NCI-H774 (cell line): Measurements from ENCODE around the gene RNF146.
"Not testable (repeated sequence)": the region's sequence is repeated elsewhere in the genome, so short reads cannot be mapped to it uniquely, and the experiment has no call there.

Source experiments
- DNase-seq: peaks from one replicate; lab custom pipeline; 2025; lab: John Stamatoyannopoulos, UW

RNF146 gene, protein sequence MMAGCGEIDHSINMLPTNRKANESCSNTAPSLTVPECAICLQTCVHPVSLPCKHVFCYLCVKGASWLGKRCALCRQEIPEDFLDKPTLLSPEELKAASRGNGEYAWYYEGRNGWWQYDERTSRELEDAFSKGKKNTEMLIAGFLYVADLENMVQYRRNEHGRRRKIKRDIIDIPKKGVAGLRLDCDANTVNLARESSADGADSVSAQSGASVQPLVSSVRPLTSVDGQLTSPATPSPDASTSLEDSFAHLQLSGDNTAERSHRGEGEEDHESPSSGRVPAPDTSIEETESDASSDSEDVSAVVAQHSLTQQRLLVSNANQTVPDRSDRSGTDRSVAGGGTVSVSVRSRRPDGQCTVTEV

DNA sequence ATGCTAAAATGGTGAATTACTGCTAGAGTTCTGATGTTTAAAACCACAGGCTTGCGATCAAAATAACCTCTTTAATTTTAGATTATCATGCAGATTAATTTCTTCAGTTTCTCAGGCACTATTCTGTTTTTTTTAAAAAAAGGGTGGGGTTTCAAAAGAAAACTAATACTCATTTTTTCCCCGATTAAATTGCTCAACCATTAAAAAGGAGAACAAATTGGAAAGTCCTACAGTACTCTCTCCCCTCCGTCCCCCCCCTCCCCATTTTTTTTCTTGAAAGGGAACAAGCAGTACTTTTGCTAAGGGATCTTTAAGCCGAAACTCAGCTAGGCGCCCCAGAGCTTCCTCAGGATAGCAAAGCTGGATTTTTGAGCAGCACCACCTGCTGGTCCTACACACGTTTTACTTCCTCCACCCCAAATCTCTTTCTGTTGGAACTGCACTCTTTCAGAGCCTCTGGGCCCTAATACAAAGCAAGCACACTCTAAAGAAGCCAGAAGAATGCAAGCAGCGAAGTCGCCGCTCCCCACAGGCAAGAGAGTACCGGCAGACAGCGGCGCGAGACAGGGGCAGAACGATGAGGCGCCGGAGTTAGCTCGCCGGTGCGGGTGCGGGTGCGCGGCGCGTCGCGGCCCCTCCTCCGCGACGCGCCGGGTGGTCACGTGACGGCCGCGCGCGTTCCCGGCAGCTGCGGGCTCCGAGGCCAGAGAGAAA lies at the start of gene RNF146:
Gene RNF146 (plus strand): TSS at position 687 of the 714 bp plus-strand sequence. CDS start 13,475 bp downstream, outside the sequence.
- peak; percentile 93 for DNase-seq

- no peak for DNase-seq
These were observed 46.8 kb upstream of the RNF146 start for GRCh38 chr6:127219869-127220268.

- no peak for DNase-seq
These were observed 45.5 kb upstream of the RNF146 start for GRCh38 chr6:127221201-127221600.

DNA sequence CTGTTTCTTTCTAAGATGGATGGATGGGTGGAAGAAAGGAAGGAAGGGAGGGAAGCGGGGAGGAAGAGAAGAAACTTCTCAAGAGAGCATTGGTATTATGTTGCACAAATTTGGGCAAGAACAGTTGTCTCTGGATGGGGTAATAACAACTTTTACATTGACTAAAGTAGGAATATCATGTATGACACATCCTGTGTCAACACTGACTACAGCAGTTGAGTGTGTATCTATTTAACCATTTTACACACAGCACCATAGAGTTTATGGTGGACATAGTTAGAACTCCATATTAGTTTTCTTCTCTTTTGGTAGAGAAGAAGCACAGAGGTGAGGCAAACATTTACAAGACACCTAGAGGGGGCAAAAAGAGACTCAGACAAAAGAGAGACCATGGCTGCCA lies 44.2 kb upstream of the RNF146 start:
- no peak for DNase-seq

- DNase-seq = no peak
These were observed 41.2 kb upstream of the RNF146 start for GRCh38 chr6:127225497-127225896.

GRCh38 chr6:127233819-127234218 lies 32.8 kb upstream of the RNF146 start:
- not testable (repeated sequence) for DNase-seq

DNA sequence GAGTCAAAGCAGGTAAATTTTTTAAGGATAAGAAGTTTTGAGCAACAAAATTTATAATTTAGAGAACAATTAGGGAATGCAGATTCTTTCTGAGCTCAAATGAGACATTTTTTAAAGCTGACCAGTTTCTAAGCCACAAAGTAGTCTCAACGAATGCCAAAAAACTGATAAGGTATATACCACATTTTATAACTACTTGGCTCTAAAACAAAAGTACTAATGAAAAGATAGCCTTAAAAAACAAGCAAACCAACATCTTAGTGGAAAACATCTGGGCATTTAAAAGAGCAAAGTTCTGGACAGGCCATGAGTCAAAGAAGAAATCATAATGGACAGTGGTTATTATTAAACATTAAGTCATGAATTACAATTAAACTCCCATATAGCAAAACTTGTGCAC lies 23.2 kb upstream of the RNF146 start:
- no peak for DNase-seq

- no peak for DNase-seq
These were observed 19.3 kb upstream of the RNF146 start for GRCh38 chr6:127247114-127248096.

DNA sequence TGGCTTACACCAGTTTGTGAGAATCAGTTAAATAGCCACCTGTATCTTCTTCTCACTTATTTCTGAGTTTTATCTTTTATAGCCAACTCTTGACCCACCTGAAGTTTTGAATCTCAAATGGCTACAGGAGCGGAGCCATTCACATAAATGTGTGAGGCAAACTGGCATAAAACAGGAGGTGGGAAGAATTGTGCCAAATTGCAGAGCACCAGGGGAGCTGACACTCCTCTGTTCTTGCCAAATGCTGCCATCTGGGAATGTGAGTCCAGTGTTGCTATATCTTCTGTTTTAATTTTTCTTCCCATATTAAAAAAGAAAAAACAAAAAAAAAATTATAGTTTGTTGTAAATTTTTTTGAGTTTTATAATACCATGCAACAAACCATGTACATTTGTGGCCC lies 17.0 kb upstream of the RNF146 start:
- no peak for DNase-seq

DNA sequence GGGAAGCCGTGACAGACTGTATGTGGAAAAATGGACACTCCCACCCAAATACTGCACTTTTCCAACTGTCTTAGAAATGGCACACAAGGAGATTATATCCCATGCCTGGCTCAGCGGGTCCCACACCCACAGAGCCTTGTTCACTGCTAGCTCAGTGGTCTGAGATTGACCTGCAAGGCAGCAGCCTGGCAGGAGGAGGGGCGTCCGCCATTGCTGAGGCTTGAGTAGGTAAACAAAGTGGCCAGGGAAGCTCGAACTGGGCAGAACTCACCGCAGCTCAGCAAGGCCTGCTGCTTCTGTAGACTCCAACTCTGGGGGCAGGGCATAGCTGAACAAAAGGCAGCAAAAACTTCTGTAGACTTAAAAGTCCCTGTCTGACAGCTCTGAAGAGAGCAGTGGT lies 11.4 kb upstream of the RNF146 start:
- DNase-seq = no peak

- no peak for DNase-seq
These were observed 3.8 kb upstream of the RNF146 start for GRCh38 chr6:127262896-127263295.

- no peak for DNase-seq
These were observed 3.2 kb upstream of the RNF146 start for GRCh38 chr6:127263481-127263880.

GRCh38 chr6:127266892-127267645 lies 405 bp downstream of the RNF146 start:
- DNase-seq = peak; percentile 79

GRCh38 chr6:127267646-127268625 lies 1.3 kb downstream of the RNF146 start:
- no peak for DNase-seq

GRCh38 chr6:127272576-127272975 lies 5.9 kb downstream of the RNF146 start:
- DNase-seq = no peak

DNA sequence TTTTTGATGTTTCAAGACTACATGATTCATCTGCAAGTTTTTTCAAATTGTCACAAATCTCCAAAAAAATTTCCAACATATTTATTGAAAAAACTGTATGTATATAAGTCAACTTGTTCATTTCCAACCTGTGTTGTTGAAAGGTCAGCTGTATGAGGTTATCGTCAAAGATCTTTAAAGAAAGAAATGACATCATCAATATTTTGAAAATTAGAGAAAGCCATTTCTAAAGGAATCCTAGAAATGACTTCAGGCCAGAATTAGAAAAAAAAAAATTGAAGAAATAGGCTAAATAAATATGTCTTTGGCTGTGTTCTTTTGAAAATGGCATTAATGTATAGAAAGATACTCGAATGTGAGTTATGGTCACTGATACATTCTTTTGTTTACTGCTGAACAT lies 6.8 kb downstream of the RNF146 start:
- DNase-seq = no peak

- no peak for DNase-seq
These were observed 9.7 kb downstream of the RNF146 start for GRCh38 chr6:127276331-127276730.

DNA sequence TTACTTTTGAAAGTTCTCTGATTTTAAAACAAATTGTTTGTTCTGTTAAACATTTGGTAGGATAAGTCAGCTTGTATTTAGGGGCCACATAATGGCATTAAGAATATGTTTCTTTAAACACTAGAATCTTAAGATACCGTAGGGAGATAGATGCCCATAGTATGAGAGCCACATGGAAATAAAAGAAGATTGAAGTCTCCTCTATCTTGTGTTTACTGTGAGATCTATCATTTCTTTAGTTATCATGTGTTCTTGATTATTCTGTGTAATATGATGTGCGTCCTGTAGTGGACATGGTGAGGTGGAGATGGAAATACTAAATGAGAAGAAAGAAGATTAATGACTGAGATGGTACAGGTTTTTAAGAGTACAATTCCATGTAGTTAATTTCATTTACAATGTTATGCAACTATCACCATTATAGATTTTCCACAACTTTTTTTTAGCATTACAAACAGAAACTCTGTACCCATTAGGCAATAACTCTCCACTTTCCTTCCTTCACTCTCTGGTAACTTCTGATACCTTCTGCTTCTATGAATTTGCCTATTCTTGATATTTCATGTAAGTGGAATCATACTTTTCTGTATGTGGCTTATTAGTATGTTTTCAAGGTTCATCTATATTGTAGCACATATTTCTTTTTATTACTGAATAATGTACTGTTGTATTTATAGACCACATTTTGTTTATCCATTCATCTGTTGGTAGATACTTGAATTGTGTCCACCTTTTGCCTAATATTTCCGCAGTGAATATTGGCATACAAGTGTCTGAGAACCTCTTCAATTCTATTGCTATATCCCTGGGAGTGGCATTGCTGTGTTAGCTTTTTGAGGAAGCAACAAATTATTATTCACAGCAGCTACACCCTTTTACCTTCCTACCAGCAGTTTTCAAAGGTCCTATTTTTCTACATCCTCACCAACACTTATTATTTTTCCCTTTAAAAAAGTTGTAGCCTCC lies 11.5 kb downstream of the RNF146 start:
- DNase-seq = no peak

GRCh38 chr6:127279815-127280214 lies 13.2 kb downstream of the RNF146 start:
- DNase-seq = no peak
